COLO829 (cell line): ENCODE measurements around the gene VAT1.
"Not testable (repeated sequence)": the region's sequence is repeated elsewhere in the genome, so short reads cannot be mapped to it uniquely, and the experiment has no call there.

ENCODE experiments used
- DNase-seq: peaks from one replicate; pipeline ENCODE4 v3.0.0; 2012; ENCODE audit warnings: low spot score

VAT1 gene

DNA sequence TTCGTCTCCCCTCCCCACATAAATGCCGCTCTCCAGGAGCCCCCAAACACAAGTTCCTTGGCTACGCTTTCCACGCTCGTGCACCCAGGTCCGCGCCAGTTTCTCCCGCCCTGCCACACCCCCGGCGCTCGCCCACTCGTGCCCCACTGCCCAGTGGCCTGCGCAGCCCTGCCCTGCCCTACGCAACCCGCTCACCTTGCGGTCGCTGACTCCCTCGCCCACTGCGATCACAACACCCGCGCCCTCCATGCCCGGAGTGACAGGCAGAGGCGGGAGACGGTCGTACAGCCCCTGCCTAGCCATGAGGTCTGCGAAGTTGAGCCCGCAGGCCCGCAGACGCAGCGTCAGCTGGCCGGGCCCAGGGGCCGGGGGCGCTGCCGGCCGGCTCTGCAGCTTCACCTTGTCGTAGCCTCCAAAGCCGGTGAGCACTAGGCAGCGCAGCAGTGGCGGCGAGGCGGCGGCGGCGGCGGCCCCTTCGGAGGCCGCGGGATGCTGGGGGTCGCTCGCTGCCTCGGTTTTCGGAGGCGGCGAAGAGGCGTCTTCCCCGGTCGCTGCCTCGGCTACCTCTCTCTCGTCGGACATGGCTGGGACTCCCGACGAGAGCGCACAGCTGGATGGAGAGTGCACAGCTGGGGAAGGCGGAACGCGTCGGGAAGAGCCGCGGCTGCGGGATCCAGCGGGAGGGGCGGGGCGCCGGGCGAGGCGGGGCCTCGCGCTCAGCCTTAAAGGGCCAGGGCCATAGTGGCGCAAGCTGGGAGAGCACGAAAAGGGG, at the start of gene VAT1:
Gene VAT1, minus strand, starts transcription at position 645 of the 772 bp plus-strand sequence. Its CDS starts 63 bp downstream, at position 582.
- DNase-seq, result peak; percentile 75

DNA sequence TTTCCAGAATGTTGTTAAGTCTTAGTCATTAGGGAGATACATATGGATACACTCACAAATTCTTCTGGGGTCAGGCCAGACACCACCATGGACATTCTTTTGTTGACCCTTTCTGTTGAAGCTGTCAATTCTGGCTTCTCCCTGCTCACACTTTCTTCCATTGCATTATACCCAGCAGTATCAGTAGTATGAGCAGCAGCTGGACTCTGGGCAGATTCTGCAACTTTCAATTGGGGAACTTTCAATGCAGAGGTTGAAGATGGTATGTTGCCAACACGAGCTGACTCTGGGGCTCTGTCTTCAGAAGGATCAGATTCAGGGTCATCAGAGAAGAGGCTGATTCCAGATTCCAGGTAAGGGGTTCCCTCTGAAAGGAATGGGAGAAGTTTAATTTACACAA, 48.7 kb upstream of the VAT1 start:
- DNase-seq, result no peak

DNA sequence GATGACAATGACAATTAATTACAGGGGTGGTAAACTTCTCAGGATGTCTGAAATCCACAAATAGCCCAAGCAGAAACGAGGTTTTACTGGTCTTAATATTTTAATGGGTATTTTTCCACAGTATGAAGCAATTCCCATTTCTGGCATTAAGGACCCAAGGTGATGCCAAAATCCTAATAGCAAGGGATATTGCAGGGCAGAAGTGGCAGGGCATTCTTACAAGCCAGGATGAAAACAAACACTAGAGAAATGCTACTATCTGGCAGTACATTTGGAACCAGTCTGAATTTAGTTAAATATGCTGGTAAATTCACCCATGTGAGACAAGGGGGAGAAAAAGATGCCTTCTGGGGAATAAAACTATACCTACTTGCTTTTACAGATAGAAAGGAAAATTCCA, 48.1 kb upstream of the VAT1 start:
- DNase-seq, result no peak

DNA sequence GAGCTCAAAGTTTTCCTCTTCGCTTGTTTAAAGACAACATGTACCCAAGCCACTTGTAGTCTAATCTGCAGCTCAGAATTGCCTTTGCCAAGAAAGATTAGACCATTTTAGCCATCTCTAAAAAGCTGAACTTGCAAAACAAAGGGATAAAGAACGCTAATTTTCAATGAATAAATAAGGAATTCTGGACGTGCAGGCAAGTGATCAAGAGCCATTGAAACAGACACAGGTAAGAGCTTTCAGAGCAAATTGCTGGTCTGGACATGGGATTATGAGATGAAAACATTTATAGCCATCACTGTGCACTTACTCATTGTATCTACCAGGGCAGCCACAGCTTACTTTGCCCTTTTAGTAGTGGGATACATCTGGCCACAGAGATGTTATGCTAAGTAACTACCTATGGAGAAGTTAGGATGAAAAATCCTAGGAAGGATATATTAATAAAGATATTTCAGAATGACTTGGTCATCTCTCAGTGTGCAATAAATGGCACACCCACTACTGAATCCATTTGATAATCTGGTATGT, 47.2 kb upstream of the VAT1 start:
- no peak for DNase-seq

DNA sequence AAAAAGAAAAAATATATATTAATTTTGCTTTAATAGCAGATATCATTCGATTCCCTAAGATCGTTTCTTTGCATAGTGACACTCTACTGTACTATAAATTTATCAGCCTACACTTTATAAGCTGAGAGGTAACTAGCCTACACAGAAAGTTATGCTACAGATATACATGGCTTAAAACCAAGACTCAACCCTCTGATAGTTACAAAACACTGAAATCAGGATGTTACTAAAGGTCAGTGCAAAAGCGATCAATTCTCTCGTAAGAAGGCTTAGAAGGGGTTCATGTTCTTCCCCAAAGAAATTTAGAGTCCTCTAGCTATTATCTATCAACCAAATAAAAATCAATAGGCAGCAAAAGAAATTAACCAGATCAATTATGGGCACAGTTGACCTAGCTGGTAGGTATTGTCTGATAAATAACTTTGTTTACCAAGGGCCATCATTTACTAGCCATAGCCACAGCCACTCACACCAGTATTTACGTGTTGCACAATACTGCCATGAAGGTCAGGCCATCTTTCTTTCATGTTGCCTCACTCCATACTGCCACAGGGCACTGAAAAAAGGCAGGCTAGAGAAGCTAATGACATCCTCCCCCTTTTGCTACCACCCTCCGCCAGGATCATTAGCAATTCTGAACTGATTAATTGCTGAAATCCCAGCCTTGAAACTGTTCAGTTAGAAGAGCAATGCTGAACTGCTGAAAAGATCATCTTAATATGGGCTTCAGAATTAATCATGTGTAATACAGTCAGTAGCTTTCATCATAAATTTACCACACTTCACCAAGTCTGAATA, 46.6 kb upstream of the VAT1 start:
- DNase-seq, result no peak

DNA sequence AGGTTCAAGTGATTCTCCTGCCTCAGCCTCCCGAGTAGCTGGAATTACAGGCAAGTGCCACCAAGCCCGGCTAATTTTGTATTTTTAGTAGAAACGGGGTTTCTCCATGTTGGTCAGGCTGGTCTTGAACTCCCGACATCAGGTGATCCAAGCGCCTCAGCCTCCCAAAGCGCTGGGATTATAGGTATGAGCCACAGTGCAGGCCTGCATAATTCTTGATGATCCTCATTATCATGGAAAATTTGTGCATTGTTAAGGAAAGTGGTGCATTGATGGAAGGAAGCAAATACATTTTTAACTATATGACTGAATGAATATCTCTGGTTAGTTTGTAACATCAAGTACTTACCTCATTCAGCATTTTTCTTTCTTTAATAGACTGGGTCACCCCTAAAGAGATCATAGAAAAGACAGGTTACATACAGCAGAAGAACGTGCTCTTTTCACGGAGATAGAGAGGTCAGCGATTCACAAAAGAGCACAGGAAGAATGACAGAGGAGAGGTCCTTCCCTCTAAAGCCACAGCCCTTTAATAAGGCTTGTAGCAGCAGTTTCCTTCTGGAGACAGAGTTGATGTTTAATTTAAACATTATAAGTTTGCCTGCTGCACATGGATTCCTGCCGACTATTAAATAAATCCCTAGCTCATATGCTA, 40.9 kb upstream of the VAT1 start:
- no peak for DNase-seq

DNA sequence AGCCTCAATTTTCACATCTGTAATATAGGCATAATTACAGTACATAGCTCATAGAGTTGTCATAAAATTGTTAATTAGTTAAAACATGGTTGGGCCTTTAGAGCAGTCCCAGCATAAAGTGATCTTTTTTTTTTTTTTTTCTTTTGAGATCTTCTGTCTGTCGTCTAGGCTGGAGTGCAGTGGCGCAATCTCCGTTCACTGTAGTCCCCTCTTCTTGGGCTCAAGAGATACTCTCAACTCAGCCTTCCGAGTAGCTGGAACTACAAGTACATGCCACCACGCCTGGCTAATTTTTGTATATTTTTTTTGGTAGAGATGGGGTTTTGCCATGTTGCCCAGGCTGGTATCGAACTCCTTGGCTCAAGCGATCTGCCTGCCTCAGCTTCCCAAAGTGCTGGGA, 33.9 kb upstream of the VAT1 start:
- DNase-seq, result no peak

DNA sequence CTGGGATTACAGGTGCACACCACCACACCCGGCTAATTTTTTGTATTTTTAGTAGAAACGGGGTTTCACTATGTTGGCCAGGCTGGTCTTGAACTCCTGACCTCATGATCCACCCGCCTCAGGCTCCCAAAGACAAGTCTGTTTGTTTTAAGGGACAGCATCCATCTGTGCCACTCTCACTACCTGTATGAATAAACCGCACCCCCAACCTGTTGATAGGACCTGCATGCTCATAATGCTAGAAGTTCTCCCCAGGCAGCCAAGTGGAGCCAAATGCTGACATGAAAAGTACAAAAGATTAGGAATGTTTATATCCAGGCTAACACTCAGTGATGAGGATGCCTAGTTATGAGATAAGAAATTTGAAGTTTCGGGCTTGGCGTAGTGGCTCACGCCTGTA, 30.8 kb upstream of the VAT1 start:
- not testable (repeated sequence) for DNase-seq

DNA sequence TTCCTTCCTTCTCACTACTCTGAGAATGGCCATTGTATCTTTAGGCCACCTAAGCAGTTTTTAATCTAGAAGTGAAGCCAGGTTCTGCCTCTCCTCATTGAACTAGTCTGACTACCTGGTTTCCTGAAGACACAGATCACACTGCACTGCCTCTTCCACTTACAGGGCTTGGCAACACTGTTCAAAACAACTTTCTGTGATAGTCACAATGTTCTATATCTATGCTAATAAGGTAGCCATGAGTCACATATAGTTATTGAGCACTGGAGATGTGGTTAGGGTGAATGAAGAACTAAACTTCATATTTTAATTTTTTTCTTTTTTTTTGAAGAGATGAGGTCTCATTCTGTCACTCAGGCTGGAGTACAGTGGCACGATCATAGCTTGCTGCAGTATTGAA, 29.8 kb upstream of the VAT1 start:
- no peak for DNase-seq

DNA sequence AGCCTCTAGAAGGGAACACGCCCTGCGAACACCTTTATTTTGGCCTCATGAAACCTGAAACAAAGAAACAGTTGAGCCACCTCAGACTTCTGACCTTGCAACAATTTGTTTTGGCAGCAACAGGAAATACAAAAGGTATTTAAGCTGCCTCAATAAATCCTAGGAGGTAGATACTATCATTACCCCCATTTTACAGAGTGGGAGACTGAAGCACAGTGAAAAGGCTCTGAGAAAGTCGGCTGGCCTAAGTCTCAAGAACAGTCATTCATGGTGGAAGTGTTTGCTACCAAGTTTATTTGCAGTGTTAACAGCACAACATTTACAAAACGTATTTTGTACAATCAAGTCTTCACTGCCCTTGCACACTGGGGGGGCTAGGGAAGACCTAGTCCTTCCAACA, 21.8 kb upstream of the VAT1 start:
- no peak for DNase-seq

DNA sequence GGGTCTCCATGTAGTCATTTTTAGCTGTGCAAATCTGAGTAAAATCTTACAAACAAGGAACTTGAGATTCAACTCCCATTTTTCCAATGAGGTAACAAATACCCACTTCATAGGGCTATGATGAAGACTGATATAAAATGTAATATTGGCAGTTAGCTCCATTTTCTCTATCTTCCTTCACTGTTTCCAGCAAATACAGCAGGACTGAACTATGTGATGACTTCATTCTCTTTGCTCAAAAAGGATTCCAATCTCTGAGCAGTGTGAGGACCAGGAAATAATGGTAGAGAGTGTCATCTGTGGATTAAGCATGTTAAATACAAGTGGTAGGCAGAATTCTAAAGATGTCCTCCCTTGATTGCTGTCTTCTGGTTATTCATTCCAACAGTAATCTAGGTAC, 21.1 kb upstream of the VAT1 start:
- no peak for DNase-seq

DNA sequence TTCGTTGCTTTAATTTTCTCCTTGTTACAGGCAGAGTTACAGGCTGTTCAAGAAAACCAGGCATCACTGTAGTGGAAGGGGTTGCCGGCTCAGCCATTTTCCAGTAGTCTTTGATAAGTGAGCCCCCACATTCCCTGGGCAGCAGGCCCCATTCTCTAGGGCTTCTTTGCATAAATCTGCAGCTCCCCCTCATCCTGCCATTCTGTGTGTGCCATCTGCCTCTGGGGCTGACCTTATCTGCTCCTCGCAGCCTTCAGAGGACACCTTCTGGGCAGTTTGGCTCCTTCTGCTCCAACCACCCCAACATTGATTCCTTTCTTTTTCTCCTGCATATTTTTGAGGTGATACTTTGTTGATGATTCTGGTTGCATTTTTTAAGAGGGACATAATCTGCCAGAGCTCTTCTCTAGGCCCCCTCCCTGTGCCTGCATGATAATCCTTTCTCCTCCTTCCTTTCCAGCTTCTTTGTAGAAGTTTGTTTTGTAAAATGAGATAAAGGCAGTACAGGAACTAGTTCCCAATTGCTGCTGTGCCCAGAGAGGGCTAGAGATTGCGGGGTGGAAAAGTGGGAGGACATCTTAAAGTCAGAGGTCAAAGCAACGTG, 19.9 kb upstream of the VAT1 start:
- DNase-seq, result no peak

DNA sequence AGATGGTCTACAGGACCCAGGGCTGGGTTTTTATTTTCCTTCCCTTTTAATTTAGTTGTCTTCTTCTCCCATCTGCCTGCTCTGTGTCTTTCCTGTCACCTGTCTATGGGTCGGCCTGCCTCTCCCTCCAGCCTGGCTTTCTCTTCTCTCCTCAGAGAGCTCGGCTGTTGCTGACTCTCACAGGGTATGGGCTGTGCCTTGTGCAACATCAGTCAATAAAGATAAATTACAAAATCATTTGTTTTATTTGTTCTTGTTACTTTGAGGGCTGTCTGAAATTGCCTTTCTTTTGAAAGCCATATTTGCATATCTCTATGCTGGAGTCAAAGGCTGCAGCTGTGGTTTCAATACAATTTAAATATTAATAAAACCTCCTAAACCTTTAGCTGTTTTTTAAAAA, 18.5 kb upstream of the VAT1 start:
- no peak for DNase-seq

DNA sequence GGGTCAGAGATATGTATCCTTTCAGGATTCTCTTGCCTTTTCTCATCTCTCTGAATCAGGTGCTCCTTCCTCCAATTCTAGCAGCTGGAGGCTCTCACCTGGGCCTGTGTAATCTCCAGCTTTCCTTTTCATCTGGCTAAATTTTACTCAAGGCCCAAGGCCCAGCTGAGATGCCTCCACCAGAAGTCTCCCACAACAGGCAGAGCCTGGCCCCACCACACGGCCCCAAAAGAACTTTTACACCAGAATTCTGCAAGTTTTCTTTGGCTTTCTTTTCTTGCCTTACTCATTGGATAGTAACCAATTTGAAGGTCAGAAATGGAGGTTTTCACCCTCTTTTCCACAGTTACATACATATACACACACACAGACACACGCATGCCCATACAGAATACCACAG, 17.5 kb upstream of the VAT1 start:
- DNase-seq, result no peak

DNA sequence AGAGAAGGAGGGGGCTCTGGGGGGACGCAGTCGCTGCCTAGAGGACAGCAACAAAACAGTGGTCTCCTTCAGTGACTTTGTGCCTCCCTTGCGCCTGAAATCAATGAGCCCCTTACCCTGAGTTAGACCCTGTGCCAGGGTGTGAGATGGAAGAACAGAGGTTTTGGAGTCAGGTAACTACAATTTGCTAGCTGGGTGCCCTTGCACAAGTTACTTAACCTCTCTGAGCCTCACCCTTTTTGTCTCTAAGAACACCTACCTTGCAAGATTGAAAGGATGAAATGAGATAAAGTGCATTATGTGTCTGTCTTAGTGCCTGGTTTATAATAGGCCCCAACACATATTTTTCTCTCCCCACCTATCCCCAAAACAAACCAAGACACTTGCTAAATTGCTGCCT, 12.7 kb upstream of the VAT1 start:
- no peak for DNase-seq

DNA sequence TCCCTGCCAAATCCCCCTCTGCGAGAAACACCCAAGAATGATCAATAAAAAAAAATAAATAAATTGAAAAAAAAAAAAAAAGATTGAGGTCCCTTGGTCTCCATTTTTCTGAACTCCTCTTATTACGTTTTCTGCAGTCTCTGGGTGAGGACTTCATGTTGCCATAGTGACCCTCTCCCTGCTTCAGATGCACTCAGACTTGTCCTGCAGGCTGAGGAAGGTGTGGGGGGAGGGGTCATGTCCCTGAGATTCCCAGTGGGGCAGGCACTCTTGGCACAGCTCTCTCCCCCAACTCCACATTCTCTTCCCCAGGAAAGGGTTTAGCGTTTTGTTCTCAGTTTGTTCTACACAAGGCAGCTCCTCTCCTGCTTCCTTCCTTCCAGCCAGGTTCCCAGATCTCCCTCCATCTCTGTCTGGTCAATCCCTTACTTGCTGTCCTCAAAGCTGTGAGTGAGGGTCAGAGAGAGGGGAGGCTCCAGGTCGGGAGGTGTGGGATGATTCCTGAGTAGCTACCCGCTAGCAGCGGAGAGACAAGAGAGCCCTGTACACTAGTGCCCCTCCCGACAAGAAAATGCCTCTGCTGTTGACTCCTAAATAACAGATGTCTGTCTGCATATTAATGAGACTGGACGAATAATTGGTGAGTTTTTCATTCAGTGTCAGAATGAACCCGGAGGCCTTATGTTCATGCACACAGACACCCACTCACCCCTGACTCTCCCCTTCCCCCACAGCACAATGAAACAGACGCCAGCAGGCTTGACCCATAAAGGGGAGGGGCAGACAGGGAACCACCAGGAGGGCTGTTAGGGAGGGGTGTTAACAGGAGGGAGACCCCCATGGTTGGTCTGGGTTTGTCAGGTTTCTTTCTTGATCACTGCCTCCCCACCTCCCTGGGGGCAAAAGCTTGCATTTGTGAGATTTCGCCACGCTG, 12.0 kb upstream of the VAT1 start:
- no peak for DNase-seq

DNA sequence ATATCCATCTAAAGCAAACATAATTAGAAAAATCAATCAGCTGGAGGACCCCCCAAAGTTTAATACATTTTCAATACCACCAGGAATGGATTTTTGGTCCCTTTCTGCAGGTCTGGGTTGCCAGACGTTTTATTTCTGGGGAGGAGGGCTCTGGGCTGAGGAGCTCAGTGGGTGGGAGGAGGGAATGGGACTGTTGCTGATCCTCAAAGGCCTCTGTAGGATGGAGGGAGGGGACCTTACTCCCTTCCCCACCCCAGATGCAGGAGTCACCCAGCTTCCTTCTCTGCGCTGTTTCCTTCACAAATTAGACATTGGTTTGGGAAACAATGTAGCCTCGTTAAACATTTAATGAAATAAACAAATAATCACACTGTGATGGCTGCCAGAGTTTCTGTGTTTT, 9.5 kb upstream of the VAT1 start:
- DNase-seq, result no peak

DNA sequence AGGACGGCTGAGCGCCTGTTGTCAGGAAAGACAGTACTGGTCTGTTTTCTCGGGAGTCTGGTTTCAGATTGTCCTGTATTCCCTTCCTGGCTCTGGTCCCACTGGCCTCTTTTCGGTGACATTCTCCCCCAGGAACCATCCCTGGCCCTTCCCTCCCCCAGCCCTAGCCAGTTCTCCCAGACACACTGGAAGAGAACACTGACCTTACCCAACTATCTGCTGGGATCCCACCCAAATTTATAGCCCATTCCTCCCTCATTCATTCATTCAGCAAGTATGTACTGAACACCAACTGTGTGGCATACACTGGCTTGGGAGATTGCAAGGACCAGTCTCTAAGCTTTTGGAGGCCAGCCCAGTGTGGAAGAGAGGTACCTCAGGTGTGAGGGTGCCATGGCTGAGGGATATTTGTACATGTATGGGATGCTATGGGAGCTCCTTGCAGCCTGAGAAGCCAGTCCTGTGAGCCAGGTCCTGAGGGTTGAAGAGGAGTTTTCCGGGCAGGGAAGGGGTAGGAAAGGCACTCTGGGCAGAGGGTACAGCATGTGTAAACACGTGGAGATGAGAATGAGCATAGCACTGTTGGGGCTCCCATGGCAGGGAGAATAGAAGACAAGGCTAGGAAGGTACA, 8.1 kb upstream of the VAT1 start:
- DNase-seq, result no peak

DNA sequence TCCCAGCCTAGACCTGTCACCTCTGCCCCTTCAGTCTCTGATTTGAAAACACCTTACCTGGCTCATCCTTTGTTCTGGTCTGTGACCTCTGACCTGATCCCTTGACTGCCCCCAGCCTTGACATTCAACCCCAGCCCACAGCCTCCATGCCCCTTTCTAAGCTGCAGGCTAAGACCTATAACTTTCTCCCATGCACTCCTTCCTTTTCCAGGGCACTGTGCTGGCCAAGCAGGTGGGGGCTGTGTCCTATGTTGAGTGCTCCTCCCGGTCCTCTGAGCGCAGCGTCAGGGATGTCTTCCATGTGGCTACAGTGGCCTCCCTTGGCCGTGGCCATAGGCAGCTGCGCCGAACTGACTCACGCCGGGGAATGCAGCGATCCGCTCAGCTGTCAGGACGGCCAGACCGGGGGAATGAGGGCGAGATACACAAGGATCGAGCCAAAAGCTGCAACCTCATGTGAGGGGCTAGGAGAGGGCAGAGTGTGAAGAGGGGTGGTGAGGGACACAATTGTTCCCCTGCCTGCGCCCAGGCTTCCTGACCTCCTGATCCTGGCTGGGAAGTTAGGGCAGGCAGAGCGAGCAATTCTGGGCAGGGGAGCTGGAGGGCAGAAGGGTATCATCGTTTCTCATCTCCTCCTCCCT, 6.2 kb upstream of the VAT1 start:
- no peak for DNase-seq
